CD4-positive, alpha-beta T cell treated with Interleukin-6 for 4 hours (primary cell): Measurements from ENCODE around the gene TBC1D22A.

Experiments
- DNase-seq: peaks from one replicate; pipeline ENCODE4 v3.0.0-alpha.2; 2020; ENCODE audit warnings: mixed read lengths

The TBC1D22A gene

GRCh38 chr22:46964773-46965550, 202.5 kb downstream of the TBC1D22A start:
- no peak for DNase-seq

- DNase-seq: no peak
Observed at GRCh38 chr22:46965555-46966494, 203.4 kb downstream of the TBC1D22A start.

- no peak for DNase-seq
Observed at GRCh38 chr22:46966495-46966845, 204.0 kb downstream of the TBC1D22A start.

- DNase-seq: no peak
Observed at GRCh38 chr22:46966846-46967245, 204.4 kb downstream of the TBC1D22A start.

GRCh38 chr22:46967445-46968358, 205.3 kb downstream of the TBC1D22A start:
- DNase-seq: no peak

- DNase-seq: no peak
Observed at GRCh38 chr22:46968359-46968740, 205.9 kb downstream of the TBC1D22A start.

GRCh38 chr22:46968848-46969247, 206.4 kb downstream of the TBC1D22A start:
- DNase-seq: no peak

- DNase-seq: no peak
Observed at GRCh38 chr22:46969491-46969890, 207.0 kb downstream of the TBC1D22A start.

- DNase-seq: no peak
Observed at GRCh38 chr22:46969961-46970360, 207.5 kb downstream of the TBC1D22A start.

GRCh38 chr22:46970411-46971098, 208.1 kb downstream of the TBC1D22A start:
- DNase-seq: no peak

- DNase-seq: no peak
Observed at GRCh38 chr22:46971099-46971763, 208.8 kb downstream of the TBC1D22A start.

GRCh38 chr22:46971764-46972125, 209.3 kb downstream of the TBC1D22A start:
- DNase-seq: no peak

- no peak for DNase-seq
Observed at GRCh38 chr22:46972256-46972655, 209.8 kb downstream of the TBC1D22A start.

- no peak for DNase-seq
Observed at GRCh38 chr22:46972901-46973831, 210.7 kb downstream of the TBC1D22A start.

GRCh38 chr22:46974077-46974476, 211.6 kb downstream of the TBC1D22A start:
- no peak for DNase-seq

GRCh38 chr22:46974631-46975585, 212.5 kb downstream of the TBC1D22A start:
- no peak for DNase-seq

GRCh38 chr22:46976143-46976542, 213.7 kb downstream of the TBC1D22A start:
- DNase-seq: no peak

- DNase-seq: no peak
Observed at GRCh38 chr22:46976598-46976997, 214.1 kb downstream of the TBC1D22A start.

- DNase-seq: no peak
Observed at GRCh38 chr22:46977656-46978343, 215.3 kb downstream of the TBC1D22A start.
